Chondrocyte (in vitro differentiated cells): ENCODE measurements around the gene S100A11. TPM values are rescaled to one million over a fixed set of nuclear protein-coding genes. Genes with fewer than 3 reads are reported as not detected.

Source experiments
- DNase-seq: peaks from one replicate; pipeline ENCODE4 v3.0.0; 2021; ENCODE audit warnings: mixed read lengths, low spot score
- H3K27ac Mint-ChIP-seq: one replicate; pipeline ENCODE4 v1.8.0; 2021; ENCODE audit warnings: mild to moderate bottlenecking, moderate library complexity, mixed read lengths; ENCODE audit not compliant: unreplicated experiment
- H3K27me3 Mint-ChIP-seq: 2 replicates; pipeline ENCODE4 v1.8.0; 2021; ENCODE audit warnings: low read depth, mixed read lengths
- H3K36me3 Mint-ChIP-seq: 2 replicates; pipeline ENCODE4 v1.8.0; 2021; ENCODE audit warnings: low read depth, mixed read lengths
- H3K4me1 Mint-ChIP-seq: 2 replicates; pipeline ENCODE4 v1.8.0; 2021; ENCODE audit warnings: low read depth, mild to moderate bottlenecking, mixed read lengths
- H3K4me3 Mint-ChIP-seq: one replicate; pipeline ENCODE4 v1.8.0; 2021; ENCODE audit warnings: mild to moderate bottlenecking, moderate library complexity, mixed read lengths; ENCODE audit not compliant: unreplicated experiment
- H3K9me3 Mint-ChIP-seq: 2 replicates; pipeline ENCODE4 v1.8.0; 2021; ENCODE audit warnings: low read depth, mixed read lengths
- total RNA-seq: library from RNA; stranded (reverse); gene quantifications from 3 replicates; pipeline ENCODE4 v1.2.1, GENCODE V29; 2021
- TF ChIP-seq, protein P1 (sequence below): fragments of 200-600 bp; sonication (generic); IDR thresholded peaks from 2 replicates; pipeline ENCODE4 v1.5.0; 2021; ENCODE audit warnings: antibody characterized with exemption, mild to moderate bottlenecking, moderate library complexity

The S100A11 gene
- total RNA-seq, 1 donor from 2014 or later, result 741 TPM

DNA sequence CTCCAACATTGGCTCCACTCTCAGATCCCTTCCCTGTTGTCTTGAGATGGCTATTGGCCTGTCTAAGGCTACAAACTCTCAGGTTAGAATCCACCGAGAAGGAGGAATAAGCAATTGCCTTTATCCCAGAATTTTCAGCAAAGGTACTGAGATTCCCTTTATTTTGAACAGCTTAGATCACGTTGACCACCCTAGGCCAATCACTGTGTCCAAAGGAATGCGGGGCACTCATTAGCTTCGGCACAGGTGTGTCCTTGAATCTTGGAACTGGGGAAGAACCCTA is 6.9 kb downstream of the S100A11 start:
- DNase-seq, result no peak
- Mint-ChIP-seq H3K9me3 (peaks cover 8% of the 10 kb centered on the region), H3K27me3 (peaks cover under 1% of the 10 kb centered on the region), H3K36me3 (peaks cover 34% of the 10 kb centered on the region), H3K4me1 (peaks cover 37% of the 10 kb centered on the region), H3K27ac (no peak overlapping the region), H3K4me3 (no peak overlapping the region)
- TF ChIP-seq, protein P1, sequence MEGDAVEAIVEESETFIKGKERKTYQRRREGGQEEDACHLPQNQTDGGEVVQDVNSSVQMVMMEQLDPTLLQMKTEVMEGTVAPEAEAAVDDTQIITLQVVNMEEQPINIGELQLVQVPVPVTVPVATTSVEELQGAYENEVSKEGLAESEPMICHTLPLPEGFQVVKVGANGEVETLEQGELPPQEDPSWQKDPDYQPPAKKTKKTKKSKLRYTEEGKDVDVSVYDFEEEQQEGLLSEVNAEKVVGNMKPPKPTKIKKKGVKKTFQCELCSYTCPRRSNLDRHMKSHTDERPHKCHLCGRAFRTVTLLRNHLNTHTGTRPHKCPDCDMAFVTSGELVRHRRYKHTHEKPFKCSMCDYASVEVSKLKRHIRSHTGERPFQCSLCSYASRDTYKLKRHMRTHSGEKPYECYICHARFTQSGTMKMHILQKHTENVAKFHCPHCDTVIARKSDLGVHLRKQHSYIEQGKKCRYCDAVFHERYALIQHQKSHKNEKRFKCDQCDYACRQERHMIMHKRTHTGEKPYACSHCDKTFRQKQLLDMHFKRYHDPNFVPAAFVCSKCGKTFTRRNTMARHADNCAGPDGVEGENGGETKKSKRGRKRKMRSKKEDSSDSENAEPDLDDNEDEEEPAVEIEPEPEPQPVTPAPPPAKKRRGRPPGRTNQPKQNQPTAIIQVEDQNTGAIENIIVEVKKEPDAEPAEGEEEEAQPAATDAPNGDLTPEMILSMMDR, result no peak

DNA sequence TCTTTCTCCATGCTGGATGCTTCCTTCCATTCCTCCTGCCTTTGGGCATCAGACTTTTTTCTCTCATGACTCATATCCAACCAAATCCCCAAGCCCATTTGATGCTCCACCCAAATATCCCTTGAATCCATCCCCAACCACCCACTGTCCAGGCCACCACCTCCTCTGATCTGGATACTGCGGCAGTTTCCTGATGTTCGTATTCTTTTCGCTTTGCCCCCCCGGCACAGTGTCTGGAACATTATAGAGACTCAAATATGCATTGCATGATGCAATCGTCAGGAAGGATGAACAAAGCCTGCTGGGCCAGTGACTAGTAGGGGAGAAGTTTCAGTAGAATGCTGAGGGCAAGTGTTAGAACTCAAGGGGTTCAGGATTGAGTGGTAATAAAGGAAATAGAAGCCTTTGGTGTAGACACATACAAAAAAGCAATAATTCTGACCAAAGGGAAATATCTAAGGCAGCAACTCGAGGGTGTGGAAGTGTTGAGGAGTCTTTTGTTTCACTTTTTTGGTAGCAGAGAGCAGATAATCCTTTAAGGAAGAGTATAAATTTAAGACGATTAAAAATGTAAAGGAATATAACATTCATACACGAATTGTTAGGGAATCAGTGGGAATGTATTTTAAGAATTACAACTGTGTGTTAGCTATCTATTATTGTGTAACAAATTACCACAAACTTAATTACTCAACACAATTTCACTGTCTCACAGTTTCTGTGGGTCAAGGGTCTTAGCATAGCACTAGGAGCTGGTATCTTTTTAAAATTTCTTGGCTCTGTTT is 7.5 kb downstream of the S100A11 start:
- H3K9me3 Mint-ChIP-seq, result peaks cover 8% of the 10 kb centered on the region
- peaks cover 33% of the 10 kb centered on the region for H3K4me1 Mint-ChIP-seq
- peaks cover 3% of the 10 kb centered on the region for H3K27me3 Mint-ChIP-seq
- H3K4me3 Mint-ChIP-seq, result no peak overlapping the region
- TF ChIP-seq, protein P1, result no peak
- DNase-seq, result no peak
- peak overlapping the region; percentile 87 for H3K27ac Mint-ChIP-seq
- H3K36me3 Mint-ChIP-seq, result peaks cover 32% of the 10 kb centered on the region

DNA sequence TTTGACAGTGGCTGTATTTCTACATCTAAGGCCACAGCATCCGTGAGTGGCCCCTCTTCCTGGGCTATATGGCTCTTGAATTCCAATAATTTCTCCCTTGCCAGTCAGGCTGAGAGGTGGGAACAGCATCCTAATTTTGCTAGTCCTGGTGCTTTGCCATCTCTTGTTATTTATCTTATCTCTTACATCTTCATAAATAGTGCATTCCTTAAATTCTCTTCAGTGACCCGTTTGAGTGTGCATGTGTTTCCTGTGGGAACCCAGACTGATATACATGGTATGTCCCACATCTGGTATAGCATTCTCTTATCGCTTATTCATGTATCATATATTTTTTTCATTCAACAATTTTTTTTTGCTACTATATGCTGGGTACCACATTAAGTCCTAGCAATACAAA is 9.9 kb downstream of the S100A11 start:
- H3K4me1 Mint-ChIP-seq, result peaks cover 22% of the 10 kb centered on the region
- H3K4me3 Mint-ChIP-seq, result no peak overlapping the region
- H3K27ac Mint-ChIP-seq, result no peak overlapping the region
- peaks cover 3% of the 10 kb centered on the region for H3K27me3 Mint-ChIP-seq
- peaks cover 11% of the 10 kb centered on the region for H3K36me3 Mint-ChIP-seq
- TF ChIP-seq, protein P1, result no peak
- peaks cover 8% of the 10 kb centered on the region for H3K9me3 Mint-ChIP-seq
- DNase-seq, result no peak

DNA sequence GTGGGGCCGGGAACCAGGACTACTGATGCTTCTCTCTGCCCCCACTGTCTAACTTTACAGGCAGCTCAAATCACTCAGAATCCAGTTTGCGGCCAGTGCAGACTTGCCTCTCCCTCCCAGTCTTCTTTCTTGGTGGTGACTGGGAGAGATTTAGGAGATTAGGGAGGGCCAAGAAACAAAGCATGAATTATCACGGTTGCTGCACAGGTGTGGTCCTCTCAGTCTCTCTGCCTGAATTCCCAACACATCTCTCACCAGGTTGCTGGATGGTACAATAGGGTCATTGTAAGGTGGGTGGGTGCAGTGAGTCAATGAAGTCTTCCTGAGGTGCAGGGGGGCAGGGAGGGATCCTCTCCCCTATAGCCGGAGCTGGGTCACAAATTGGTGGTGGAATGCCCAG is 12.6 kb downstream of the S100A11 start:
- Mint-ChIP-seq H3K27ac (no peak overlapping the region), H3K9me3 (peaks cover 2% of the 10 kb centered on the region), H3K36me3 (no peaks in the 10 kb centered on the region), H3K4me1 (peaks cover 14% of the 10 kb centered on the region), H3K4me3 (no peak overlapping the region), H3K27me3 (peaks cover 6% of the 10 kb centered on the region)
- no peak for DNase-seq
- TF ChIP-seq, protein P1, result no peak

DNA sequence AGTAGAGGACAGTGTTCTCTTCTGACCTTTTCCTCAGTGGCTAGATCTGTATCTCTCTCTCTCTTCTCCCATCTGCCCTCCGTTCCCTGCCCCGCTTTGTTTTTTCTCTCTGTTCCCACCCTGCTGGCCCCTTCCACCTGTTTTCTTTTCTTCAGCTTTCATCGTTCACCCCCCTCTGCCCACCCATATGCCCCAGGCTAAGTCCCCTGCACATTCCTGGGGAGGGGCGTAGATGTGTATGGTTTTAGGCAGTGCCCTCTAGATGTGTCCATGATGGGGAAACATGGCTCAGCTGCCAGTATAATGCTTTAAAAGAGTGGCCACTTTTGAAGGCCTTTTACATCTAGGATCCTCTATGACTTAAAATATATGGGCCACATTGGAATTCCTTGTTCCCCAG is 13.6 kb downstream of the S100A11 start:
- peaks cover 11% of the 10 kb centered on the region for H3K4me1 Mint-ChIP-seq
- H3K27me3 Mint-ChIP-seq, result peaks cover 6% of the 10 kb centered on the region
- no peak overlapping the region for H3K27ac Mint-ChIP-seq
- no peaks in the 10 kb centered on the region for H3K36me3 Mint-ChIP-seq
- TF ChIP-seq, protein P1, result no peak
- no peaks in the 10 kb centered on the region for H3K9me3 Mint-ChIP-seq
- H3K4me3 Mint-ChIP-seq, result no peak overlapping the region
- no peak for DNase-seq
